Tibial nerve (tissue), 4 donors: ENCODE data around the gene PLXNC1.

ENCODE experiments used
- EP300 ChIP-seq, 2 donors: sonication (generic); formaldehyde crosslinking; IDR thresholded peaks; one replicate each; pipeline ENCODE4 v1.6.1; 2017; ENCODE audit warnings: antibody characterized with exemption in 2 of 2, mild to moderate bottlenecking in 1 of 2
- POLR2A ChIP-seq, 2 donors: fragments of 450-650 bp; IDR thresholded peaks; one replicate each; pipeline ENCODE4 v1.6.1; 2017; ENCODE audit warnings: antibody characterized with exemption in 2 of 2, mild to moderate bottlenecking in 2 of 2, moderate library complexity in 2 of 2
- TF ChIP-seq, protein P1 (sequence below), 5 experiments: fragments of 200-600 bp in 3 of 5; fragments of 450-650 bp in 2 of 5; sonication (generic) in 3 of 5; IDR thresholded peaks; one replicate each; pipeline ENCODE4 v1.5.1; 2016 to 2019; ENCODE audit warnings: antibody characterized with exemption in 5 of 5, mild to moderate bottlenecking in 3 of 5, moderate library complexity in 2 of 5

DNA sequence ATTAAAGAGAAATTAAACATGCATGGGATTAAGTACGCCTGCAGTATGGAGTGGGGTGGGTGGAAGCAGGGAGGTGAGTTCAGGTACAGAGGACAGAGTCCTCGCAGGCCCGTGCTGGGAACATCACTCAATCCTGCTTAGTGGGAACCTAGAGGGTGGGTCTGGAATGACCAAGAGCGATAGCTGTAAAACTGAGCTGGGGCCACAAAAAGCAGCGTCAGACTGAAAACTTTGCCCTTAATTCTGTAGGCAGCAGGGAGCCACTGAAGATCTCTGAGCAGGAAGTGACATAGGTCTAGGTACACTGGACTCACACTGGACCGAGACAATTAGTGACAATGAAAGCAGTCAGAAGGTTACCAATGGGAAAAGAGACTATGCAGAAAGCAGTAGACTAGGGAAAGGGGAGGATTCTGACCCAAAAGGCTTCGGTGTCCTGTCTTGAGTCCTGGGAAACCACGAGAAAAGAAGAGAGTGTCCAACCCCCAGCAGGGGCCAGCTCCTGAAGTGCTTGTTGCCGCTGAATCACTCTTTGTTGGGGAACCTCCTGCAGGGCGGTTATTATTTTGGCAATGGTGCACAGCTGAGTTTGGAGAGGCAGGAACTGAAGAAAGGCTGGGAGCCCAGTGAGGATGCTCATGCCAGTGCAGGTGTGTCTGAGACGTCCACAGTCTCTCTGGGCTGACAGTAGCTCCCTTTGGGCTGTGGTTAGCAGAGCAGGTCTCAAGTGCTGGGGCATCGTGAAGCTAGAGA, 97.4 kb downstream of the PLXNC1 start:
- TF ChIP-seq, protein P1, sequence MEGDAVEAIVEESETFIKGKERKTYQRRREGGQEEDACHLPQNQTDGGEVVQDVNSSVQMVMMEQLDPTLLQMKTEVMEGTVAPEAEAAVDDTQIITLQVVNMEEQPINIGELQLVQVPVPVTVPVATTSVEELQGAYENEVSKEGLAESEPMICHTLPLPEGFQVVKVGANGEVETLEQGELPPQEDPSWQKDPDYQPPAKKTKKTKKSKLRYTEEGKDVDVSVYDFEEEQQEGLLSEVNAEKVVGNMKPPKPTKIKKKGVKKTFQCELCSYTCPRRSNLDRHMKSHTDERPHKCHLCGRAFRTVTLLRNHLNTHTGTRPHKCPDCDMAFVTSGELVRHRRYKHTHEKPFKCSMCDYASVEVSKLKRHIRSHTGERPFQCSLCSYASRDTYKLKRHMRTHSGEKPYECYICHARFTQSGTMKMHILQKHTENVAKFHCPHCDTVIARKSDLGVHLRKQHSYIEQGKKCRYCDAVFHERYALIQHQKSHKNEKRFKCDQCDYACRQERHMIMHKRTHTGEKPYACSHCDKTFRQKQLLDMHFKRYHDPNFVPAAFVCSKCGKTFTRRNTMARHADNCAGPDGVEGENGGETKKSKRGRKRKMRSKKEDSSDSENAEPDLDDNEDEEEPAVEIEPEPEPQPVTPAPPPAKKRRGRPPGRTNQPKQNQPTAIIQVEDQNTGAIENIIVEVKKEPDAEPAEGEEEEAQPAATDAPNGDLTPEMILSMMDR (IDR thresholded peaks at IDR 0.05): no peak
- no peak for TF ChIP-seq EP300 (IDR thresholded peaks at IDR 0.05)
- TF ChIP-seq POLR2A (IDR thresholded peaks at IDR 0.05): no peak
